GM18861 (cell line): ENCODE measurements around the gene CGNL1.

Source experiments
- ATAC-seq: cut with Tn5 transposase; IDR thresholded peaks from one replicate; pipeline ENCODE4 v1.9.1; 2021; ENCODE audit not compliant: unreplicated experiment

Gene CGNL1

DNA sequence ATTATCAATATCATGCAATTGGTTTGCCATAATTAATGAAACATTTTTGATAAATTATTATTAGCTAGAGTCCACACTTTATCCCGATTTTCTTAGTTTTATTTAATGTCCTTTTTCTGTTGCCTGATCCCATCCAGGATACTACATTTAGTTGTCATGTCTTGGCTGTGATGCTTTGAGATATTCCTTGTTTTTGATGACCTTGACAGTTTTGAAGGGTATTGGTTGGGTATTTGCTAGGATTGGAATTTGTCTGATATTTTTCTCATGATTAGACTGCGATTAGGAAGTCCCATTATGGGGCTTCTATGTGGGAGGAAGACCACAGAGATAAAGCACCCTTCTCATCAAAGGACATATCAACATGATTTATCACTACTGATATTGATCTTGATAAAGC, 43.0 kb downstream of the CGNL1 start:
- ATAC-seq = no peak

DNA sequence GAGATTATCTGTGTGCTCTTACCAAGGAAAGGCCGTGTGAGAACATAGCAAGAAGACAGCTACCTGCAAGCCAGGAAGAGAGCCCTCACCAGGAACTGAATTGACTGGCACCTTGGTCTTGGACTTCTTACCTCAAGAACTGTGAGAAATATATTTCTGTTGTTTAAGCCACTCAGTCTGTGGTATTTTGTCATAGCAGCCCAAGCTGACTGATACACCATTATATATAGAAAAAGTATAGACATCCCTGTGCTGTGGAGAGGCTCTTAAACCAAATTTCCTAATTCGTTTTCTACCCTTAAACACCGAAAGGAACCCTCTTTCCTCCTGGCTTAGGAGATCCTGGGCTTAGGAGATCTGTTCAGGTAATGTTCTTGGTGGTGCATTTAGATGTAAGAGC, 44.8 kb downstream of the CGNL1 start:
- ATAC-seq = no peak

DNA sequence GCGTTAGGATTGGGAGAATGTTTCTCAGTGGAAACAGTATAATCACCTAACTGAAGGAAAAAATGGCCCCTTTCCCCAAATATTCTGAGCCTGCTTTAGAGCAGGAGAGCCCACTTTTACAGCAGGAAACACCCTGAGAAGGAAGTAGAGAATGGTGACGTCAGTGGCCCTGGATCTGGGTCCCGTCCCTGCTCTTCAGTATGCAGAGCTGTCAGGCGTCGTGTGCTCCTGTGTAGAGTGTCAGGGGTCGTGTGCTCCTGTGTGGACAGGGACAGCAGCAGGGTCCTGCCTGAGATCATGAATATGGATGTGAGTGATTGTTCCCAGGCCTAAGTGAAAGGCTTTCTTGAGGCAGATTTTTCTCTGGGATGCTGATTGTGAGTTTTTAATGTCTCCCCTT, 45.2 kb downstream of the CGNL1 start:
- no peak for ATAC-seq

DNA sequence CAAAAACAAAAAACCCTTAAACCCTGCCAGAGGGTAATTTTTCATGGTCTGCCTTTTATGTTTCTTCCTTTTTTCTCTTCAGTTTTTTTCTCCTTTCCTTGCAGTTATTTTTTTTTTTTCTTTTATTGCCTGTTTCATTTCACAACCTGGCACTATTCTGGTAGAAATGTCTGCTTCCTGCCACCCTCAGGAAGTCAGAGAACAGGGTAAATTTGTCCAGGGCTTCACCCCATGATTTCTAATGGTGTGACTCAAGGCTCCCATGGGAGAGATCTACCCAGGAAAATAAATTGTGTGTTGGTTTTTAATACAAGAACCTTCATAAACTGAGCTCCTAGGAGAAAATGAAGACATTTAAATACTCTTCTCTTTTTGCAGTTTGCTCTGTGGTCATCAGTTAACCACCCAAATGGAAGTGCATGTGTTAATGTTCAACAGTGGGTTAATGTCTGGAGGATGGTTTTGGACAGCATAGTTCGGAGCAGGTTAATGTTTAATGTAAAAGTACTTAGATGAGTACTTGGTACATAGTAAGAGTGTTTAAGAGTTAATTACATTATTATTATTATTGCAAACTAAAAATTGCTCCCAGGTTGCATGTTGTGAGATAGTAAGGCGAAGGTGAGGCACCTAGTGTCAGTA, 45.9 kb downstream of the CGNL1 start:
- peak; percentile 95 for ATAC-seq

DNA sequence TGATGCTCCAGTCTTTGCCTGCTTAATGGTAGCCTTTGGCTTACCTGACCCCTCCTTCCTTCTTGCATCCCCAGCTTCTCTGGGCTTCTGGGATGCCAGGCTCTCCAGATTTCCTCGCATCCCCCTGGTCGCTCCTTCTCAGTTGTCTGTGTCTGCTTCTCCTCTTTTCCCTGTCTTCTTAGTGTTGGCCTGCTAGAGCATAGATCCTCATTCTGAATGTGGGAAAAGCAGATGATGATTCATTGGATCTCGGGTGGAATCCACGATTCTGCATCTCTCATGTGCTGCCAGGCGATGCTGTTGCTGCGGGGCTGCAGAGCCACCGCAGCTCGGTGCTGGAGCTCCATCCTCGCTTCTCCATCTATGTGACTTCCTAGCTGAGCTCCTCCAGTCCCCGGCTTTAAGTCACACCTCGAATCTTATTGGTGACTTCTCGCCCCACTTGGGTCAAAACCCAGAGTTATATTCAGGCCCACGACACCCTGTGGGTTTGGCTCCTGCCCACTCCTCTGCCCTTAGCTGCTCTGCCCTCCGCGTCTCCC, 47.4 kb downstream of the CGNL1 start:
- ATAC-seq = no peak

DNA sequence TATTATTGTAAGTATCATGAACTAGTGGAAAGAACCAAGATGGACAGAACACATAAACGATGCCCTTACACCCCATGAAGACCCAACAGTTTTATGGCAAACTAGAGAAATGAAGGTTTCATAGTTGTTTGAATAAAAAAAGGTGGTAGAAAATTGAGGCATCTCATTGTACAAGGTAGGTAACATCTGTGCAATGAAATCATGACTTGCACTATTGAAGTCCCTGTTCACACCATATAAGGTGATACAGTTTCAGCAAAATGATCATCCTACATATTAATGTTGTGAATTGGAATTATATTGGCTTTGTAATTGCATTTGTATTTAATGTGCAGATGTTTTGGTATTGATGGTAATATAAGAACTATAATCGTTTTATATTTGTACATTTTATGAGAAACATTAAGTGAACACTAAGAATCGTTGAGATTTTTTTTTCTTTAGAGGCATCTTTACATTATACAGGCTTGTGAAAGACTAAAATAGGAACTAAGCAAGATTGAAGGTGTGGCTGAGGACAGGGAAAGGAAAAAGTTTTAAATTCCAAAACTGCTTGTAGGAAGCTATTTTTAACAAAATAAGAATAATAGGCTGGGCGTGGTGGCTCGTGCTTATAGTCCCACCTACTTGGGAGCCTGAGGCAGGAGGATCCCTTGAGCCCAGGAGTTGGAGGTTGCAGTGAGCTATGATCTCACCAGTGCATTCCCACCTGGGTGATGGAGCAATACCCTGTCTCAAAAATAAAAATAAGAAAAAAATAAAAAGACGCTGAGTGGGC, 48.5 kb downstream of the CGNL1 start:
- no peak for ATAC-seq

DNA sequence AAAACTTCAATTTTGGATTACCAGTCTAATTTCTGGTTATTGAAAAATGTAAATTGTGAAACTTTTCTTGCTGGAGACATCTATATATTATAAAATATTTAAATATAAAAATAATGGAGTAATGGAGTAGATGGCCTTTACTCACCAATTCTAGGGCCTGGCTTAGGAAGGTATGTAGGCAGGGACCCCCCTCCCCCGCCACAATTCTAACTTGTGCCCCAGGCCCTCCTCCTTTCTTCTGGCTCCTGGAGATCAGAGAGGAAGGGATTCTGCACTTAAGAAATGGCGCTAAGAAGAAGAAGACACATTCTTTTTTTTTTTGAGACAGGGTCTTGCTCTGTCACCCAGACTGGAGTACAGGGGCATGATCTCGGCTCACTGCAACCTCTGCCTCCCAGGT, 49.5 kb downstream of the CGNL1 start:
- ATAC-seq = no peak

DNA sequence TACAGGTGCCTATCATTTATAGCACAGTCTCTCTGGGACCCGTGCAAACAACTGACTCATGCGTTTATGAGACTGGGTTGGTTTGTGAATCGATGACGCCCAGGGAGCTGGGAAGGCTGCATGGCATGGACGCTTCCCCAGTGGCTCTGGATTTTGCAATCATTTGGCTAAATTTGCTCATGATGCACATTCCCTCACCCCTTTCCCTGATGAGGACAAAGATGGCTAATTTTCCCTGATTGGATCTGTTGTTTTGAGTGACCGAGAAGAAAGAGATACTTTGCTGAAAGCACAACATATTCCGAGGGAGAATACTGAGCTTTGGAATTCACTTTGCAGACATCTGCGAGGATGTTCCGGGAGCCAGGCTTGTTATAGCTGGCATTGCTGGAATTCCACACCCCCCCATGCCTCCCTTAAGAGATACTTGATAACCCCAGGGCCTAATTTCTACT, 51.1 kb downstream of the CGNL1 start:
- ATAC-seq = no peak

DNA sequence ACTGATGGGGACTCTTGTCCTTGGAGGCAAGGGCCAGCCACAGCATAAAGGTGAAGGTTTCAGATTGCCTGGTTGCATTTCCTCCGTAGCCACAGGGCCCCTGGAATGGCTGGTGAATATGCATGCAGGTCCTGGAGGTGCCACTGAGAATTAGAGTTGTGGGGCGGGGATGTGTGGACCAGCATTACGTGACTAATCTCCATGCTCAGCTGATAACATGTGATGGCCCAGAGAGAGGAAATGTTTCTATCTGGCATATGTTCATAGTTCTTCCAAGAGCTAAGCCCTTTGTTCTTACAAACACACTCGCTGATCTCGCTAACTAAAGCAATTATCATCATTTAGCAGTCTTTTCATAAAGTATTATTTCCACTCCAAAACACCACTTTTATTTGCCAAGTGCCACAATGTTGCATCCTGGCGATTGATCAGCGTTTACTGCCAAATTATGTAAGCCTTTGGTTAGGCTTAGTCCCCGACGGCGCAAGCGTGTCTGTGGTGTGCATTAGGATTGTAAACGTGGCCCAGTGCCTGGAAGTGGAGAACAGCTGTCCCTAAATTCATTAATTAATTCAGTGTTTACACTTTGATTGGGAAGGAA, 55.9 kb downstream of the CGNL1 start:
- no peak for ATAC-seq

DNA sequence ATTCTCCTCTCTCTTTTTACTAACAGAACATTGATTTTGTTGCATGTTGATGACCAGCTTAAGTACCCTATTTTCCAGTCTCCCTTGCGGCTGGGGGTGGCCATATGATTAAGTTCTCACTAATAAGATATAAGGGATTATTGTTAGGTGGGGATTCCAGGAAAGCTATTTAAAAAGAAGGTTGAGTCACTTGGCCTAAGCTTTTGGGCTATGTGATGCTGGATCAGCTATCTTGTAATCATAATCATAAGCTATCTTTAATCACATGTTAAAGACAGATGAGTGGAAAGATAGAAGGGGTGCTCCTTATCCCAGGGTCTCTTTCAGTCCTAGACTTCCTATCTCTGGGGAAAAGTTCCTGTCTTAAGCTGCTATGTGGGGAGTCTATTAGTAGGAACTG, 59.9 kb downstream of the CGNL1 start:
- no peak for ATAC-seq

DNA sequence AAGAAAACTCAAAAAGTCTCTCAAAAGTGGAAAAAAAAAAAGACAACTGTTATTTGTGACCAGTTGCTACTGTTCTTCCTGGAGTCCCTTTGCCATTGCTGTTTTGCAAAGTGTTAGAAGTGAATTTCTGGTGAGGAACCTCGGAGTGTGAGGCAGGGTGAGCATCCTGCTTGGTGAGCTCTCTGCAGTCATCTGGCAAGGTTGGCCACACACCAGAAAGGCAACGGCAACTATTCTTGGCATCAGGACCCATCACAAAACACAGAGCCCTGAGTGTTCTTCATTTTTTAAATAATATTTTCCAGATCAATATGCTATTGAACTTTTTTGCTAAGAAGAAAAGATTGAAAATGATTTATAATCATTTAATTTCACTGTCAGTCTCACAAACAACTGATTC, 60.7 kb downstream of the CGNL1 start:
- no peak for ATAC-seq

DNA sequence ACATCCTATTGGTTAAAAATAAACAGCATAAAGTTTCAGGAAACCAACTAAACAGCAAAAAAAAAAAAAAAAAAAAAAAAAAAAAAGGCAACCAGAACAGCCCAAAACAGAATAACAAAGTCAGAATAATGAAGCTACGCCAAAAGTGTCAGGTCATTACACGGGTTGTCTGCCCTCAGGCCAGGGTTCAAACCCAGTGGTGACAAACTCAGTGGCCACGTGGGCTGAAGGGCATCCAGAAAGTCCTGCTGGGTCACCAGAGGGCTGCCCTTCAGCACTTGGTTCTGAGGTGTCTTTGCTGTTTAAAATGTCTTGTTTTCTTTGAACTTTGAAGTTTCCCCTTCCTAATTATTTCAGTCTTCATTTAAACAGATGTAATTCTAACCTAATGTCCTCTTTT, 61.3 kb downstream of the CGNL1 start:
- no peak for ATAC-seq

DNA sequence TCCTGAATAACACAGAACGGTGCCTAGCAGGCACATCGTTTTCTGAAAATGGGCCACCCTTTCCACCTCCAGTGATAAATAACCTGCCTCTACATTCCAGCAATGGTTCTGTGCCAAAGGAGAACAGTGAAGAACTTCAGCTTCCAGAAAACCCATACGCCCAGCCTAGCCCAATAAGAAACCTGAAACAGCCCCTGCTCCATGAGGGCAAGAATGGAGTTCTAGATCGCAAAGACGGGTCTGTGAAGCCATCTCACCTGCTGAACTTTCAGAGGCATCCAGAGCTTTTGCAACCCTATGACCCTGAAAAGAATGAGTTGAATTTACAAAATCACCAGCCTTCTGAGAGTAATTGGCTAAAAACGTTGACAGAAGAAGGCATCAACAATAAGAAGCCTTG, 61.9 kb downstream of the CGNL1 start:
- ATAC-seq = no peak

DNA sequence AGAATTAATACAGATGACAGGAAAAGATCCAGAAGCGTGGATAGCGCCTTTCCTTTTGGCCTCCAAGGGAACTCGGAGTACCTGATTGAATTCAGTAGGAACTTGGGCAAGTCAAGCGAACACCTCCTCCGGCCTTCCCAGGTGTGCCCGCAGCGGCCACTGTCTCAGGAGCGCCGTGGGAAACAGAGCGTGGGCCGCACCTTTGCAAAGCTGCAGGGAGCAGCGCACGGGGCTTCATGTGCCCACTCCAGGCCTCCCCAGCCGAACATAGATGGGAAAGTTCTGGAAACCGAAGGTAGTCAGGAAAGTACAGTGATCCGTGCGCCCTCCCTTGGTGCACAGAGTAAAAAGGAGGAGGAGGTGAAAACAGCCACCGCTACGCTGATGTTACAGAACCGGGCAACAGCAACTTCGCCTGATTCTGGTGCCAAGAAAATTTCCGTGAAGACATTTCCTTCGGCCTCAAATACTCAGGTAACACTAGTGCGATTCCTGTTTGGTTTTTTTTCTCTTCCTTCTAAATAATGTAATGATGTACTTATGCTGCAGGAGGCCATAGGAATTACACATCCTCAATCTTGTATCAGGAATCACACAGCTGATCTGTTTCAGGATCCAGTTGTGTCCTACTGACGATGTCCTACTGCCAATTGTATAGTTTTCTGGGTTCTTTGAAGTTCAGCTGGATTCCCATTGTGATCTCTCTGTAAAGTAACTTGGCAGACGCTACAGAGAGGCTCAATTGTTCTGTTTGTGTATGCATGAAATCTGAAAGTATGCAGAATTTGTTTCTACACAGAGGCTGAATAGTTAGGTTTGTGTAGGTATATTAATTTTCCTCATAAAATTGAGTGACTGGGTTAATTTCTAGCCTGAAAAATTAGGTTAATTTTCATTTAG, 63.1 kb downstream of the CGNL1 start:
- no peak for ATAC-seq

DNA sequence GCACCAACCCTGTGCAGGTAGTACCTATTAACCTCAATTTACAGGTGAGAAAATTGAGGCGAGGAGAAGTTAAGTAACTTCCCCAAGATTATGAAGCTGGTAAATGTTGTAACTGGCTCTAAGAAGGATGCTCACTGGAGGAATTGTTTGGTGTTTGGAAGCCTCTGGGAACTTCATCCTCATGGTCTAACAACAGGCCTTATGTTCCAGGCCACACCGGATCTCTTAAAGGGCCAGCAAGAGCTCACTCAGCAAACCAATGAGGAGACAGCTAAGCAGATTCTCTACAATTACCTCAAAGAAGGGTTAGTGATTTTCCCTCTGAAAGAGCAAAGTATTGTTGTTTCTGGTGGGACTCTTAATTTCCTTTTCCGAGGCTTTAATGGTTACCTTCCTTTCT, 63.9 kb downstream of the CGNL1 start:
- no peak for ATAC-seq

DNA sequence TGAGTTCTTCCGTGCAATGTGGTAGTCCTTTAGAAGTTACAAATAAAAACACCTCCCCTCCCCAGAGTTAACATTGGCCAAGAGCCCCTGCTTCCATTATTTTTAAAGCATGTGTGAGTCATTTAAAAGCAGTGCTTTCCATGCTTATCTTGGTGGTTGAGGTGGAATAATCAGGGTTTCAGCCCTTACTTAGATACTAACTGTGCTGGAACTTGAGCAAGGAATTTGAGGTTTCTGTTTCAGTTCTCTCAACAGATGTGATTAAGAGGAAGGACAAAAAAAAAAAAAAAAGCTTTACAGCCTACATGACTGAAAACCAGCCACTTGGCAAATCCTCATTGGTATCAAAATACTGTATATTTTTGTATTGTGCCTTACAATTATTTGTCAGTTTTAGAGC, 64.5 kb downstream of the CGNL1 start:
- no peak for ATAC-seq

DNA sequence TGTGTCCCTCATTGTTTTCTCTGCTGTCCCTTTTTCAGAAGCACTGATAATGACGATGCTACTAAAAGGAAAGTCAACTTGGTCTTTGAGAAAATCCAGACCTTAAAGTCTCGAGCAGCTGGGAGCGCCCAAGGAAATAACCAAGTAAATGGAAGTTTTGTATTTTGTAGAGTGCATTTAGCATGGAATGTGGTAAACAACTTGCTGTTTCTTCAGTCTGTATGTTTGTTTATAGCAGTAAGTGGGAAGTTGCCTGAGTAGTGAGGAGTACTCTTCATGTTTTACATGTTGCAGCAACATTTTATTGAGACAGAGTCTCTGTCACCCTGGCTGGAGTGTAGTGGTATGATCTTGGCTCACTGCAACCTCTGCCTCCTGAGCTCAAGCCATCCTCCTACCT, 66.0 kb downstream of the CGNL1 start:
- ATAC-seq = no peak

DNA sequence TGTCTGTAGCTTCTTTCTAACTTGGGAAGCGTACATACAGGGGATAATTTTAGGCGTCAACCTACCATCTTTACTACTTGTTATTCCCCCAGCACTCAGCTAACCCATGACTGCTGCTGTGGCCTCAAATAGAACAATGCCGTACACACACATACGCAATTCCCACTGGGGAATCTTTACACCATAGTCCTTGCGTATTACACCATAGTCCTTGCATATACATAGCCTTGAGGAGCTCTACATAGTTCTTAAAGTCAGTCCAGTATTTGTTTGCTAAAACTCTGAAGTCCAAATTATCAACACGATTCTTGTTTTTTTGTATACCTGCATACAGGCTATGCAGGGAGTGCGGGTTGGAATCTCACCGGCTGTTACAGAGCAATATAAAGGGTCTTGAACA, 67.2 kb downstream of the CGNL1 start:
- ATAC-seq = no peak

DNA sequence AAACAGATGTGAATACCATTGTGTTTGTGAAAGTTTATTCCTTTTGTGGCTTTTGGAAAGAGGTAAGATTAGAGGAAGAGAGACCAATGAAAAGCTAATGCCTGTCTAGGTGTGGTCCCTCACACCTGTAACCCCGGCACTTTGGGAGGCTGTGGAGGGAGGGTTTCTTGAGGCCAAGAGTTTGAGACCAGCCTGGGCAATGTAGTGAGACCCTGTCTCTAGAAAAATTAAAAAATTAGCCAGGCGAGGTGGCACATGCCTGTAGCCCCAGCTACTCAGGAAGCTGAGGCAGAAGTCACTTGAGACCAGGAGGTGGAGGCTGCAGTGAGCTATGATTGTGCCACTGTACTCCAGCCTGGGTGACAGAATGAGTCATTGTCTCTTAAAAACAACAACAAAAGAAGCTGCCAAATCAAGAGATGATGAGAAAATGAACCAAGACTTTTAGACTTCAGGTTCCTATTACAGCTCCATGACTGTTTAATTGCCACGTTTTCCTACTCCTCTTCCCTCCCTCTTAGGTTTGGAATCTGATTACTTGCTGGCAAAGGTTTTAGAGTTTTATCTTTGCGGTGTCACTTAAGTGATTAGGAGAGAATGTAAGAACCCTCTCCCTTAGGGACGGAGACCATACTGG, 68.7 kb downstream of the CGNL1 start:
- no peak for ATAC-seq

DNA sequence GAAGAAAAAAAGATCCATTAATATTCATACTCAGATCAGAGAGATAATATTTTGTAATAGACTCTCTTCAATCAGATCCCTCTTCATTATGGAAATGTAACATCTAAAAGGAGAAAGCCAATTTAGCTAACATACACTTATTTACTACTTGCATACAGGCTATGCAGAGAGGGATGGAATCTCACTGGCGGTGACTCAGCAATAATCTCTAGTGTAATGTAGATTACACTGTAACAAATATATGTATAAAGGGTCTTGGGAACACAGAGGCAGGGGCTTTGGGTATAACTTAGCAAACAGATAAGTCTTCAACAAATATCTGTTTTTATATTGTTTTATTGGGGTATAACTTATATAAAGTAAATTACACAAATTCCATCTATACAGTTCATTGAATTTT, 69.6 kb downstream of the CGNL1 start:
- ATAC-seq = no peak

DNA sequence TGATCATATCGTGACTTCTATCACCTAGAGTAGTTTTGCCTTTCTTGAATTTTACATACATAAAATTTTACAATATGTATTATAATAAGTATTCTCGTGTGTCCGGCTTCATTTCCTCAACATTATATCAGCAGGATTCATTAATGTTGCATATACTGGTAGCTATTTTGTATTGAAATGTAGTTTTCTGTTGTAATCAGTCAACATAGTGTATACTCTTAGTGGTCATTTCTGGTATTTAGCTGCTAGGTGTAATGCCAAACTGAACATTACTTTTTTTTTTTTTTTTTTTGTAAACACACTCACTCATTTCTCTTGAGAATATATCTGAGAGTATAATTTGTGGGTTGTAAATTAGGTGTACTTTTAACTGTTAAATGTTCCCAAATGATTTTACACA, 70.1 kb downstream of the CGNL1 start:
- ATAC-seq = no peak
